GM19099 (cell line): ENCODE data around the gene TAS2R60.

Experiments used
- POLR2A ChIP-seq: IDR thresholded peaks from 3 replicates; pipeline ENCODE4 v1.6.1; 2011; ENCODE audit warnings: low read depth; ENCODE audit not compliant: insufficient read length; ENCODE audit errors: extremely low read depth

The TAS2R60 gene, protein sequence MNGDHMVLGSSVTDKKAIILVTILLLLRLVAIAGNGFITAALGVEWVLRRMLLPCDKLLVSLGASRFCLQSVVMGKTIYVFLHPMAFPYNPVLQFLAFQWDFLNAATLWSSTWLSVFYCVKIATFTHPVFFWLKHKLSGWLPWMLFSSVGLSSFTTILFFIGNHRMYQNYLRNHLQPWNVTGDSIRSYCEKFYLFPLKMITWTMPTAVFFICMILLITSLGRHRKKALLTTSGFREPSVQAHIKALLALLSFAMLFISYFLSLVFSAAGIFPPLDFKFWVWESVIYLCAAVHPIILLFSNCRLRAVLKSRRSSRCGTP

GRCh38 chr7:143443153-143443552 lies at the start of gene TAS2R60:
Gene TAS2R60, plus strand, starts transcription at chr7:143443453. Its CDS starts 0 bp downstream, at chr7:143443453.
- TF ChIP-seq POLR2A, result no peak

- TF ChIP-seq POLR2A, result no peak
Measured at GRCh38 chr7:143394068-143394467, 49.2 kb upstream of the TAS2R60 start.

- no peak for TF ChIP-seq POLR2A
Measured at GRCh38 chr7:143394777-143395176, 48.5 kb upstream of the TAS2R60 start.

DNA sequence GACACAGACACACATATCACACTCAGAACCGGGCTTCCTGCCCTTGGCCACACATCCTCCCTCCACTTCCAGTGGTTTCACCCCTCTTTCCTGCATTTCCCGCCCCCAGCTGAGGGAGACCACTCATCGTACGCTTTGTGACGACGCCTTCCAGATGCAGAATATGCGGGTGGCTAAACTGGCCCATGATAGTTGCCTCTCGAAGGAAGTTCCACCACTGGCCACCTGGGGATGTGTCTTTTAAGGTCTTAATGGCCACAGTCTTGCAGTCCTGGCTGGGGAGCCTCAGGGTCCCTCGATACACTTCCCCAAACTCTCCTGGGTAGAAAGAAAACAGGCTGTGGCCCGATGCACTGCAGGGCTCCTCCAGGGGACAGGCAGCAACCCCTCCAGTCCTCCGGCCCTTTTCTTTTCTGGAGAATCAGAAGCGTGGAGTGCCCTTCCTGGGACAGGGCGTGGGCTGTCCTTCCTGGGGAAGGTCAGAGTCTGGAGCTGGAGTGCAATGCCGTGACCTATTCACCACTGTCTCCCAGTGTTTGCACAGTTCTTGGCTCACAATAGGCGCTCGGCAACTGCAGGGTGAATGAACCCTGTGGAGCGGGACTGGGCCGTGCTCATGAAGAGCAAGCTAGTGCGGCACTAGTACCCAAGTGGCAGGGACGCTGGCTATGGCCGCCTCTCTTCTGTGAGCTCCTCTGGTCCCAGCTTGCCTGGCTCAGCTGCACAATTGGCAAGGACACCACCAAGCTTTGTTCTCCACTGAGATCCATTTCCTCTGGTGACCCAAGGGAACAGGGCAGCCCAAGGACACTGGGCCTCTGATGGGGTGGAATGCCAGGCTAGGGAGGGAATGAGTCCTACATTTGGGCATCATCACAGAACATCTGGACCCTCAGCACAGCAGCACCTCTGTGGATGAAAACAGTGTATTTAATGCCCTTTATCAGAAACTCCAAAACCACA lies 47.8 kb upstream of the TAS2R60 start:
- no peak for TF ChIP-seq POLR2A

- TF ChIP-seq POLR2A, result no peak
Measured at GRCh38 chr7:143396182-143396581, 47.1 kb upstream of the TAS2R60 start.

DNA sequence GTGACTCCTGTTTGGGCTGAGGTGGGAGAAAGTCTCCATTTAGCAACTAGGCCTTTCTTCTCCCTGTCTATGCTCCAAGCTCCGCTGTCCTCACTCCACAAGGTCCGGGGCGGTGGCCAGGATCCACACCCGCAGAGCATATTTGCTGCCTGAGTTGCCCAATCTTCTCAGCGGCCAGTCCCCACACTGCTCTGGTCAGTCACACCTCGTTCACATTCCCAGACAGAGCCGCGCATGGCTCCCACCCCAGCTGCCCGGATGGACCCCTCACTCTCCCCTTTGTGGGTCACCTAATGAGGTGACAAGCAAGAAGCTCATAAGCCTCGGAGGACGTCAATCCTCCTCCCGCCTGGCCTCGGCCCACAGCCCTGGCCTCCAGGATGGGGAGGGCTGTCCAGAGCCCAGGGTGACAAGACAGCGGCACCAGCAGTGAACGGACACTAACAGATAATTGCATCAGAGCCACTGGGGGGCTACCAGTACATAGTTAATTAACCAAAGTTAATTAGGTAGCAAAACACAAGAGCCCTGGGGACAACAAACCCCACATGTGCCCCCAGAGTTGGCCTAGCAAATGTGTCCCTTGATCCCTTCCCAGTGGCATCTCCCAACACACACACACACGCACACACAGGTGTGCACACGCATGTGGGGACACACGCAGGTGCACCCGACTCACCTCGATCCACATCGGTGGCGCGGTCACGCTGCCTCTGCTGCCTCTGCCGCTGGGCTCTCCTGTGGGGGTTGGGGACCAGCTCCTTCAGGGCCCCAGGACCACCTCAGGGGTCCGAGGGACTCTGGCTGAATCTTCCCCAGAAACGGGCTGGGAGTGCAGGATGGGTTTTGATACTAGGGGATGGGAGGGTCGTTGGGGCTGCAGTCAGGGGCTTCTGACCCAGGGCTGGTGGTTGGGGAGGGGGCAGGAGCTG lies 46.4 kb upstream of the TAS2R60 start:
- no peak for TF ChIP-seq POLR2A

GRCh38 chr7:143397710-143398530 lies 45.3 kb upstream of the TAS2R60 start:
- TF ChIP-seq POLR2A, result no peak

DNA sequence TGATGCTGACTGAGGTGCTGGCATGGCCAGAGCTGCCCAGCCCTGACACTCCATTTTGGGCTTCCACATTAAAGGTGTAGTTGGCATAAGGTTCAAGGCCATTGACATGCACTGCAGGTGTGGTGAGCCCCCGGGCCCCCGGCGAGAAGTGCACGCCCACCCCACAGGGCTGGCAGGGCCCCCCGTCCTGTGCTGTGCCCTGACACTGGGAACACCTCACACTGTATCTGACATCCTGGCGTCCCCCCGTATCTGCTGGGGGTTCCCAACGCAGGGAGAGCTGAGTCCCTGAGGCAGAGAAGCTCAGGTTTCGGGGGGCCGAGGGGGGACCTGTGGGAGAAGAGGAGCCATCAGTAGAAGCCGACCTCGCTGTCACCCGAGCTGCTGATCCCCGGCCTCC lies 44.6 kb upstream of the TAS2R60 start:
- TF ChIP-seq POLR2A, result no peak

- TF ChIP-seq POLR2A, result no peak
Measured at GRCh38 chr7:143399151-143399550, 44.1 kb upstream of the TAS2R60 start.

GRCh38 chr7:143399642-143400041 lies 43.6 kb upstream of the TAS2R60 start:
- TF ChIP-seq POLR2A, result no peak

DNA sequence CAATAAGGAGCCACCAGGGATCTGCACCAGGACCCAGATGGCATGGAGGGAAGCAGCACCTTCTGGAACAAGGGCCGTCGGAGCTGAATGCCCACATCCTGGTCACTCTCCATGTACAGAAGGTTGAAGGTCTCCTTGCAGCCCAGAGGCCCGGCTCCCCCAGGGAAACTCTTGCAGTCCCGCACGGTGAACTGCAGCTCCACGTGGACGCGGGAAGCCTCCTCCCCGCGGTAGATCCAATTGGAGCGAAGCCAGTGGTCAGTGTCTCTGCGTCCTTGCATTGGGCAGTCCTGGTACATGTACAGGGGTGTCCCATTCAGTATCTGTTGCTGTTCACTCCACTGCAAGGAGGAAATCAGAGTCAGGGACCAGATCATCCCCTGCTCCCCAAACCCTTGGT lies 42.0 kb upstream of the TAS2R60 start:
- no peak for TF ChIP-seq POLR2A

DNA sequence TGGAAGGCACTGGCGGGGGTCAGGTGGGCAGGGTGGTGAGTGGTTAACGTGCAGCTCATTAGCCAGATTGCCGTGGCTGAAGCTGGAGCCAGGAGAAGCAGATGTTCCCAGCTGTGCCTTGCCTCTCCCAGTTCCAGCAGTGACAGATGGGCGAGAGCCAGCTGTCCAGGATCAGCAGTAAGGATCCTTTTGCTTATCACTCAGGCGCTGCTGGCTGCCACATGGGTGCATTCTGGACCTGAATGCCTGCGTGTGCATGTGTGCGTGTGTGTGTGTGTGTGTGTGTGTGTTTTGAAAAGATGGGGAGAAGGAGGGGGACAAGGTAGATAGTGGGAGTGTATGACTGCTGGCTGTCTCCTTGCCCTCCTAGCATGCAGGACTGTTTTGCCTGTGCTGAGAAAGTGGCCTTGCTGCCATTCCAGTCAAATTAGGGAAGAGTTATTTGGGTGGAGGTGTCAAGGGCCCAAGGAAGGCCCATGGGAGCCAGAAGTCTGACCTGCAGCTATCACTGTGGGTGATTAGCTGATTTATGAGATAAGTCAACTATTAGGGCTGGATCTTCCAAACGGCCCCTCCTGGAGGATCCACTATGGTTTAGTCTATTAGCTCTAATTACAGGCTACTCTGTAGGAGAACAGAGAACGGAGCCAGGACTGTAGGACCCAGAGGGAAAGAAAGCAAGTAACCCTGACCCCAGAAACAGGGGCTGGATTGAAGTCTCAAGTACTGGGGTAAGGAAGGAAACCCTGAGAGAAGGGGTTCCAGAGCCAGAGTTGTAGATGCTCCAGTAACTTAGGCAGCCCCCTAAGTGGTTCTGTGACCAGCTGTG lies 37.9 kb upstream of the TAS2R60 start:
- no peak for TF ChIP-seq POLR2A

GRCh38 chr7:143406002-143406357 lies 37.3 kb upstream of the TAS2R60 start:
- TF ChIP-seq POLR2A, result no peak
